Measurements from ENCODE around the gene SEC31B. TPM values are rescaled to one million over a fixed set of nuclear protein-coding genes. Genes with fewer than 3 reads are reported as not detected.
A peak's percentile ranks its signal among the peaks of the same experiment; 100 is the strongest.

SEC31B gene
- total and polyA plus RNA-seq, 9 of the 15 experiments (the other 6 are each of a cell fraction or from before 2014, with no cell fraction given): 0.91 to 7.0 (median 2.4) TPM

- peak; percentile 30; the same call in 1 of the 2 replicates for TF ChIP-seq ZNF592 (IDR thresholded peaks at IDR 0.05)
- TF ChIP-seq ATF6 (CRISPR knock-in tag; IDR thresholded peaks at IDR 0.05): 0 out of 2 replicates have a peak, but pooled peaks have one; percentile 62
- no peak for TF ChIP-seq HOXB6 (CRISPR knock-in tag; IDR thresholded peaks at IDR 0.05; ENCODE audit: borderline replicate concordance)
- 0 out of 2 replicates have a peak, but pooled peaks have one; percentile 21 for TF ChIP-seq CBFA2T3 (IDR thresholded peaks at IDR 0.05)
- peak; percentile 85 for TF ChIP-seq SUPT5H (IDR thresholded peaks at IDR 0.05)
- no peak for TF ChIP-seq NELFE (IDR thresholded peaks at IDR 0.05; ENCODE audit: insufficient read depth, insufficient read length)
- TF ChIP-seq ZFX (CRISPR knock-in tag; IDR thresholded peaks at IDR 0.05): peak; percentile 69
- TF ChIP-seq RBBP5 (IDR thresholded peaks at IDR 0.05; ENCODE audit: borderline replicate concordance, insufficient read depth, low read length, poor library complexity, severe bottlenecking): peak; percentile 87
- TF ChIP-seq ZNF24 (IDR thresholded peaks at IDR 0.05): 0 out of 2 replicates have a peak, but pooled peaks have one; percentile 32
- no peak for TF ChIP-seq FOXA1 (IDR thresholded peaks at IDR 0.05; ENCODE audit: borderline replicate concordance)
- TF ChIP-seq ZBTB11 (CRISPR knock-in tag; IDR thresholded peaks at IDR 0.05): peak in 1 of 3 experiments; percentile 51; a peak in 1 of 6 replicates
- no peak for TF ChIP-seq HMGXB4 (CRISPR knock-in tag; IDR thresholded peaks at IDR 0.05)
- TF ChIP-seq KDM5B (IDR thresholded peaks at IDR 0.05; ENCODE audit: insufficient replicate concordance, low read depth, low read length): peak; percentile 64
- peak; percentile 45; the same call in 1 of the 2 replicates for TF ChIP-seq SIN3B (IDR thresholded peaks at IDR 0.05; ENCODE audit: low read depth)
Observed at GRCh38 chr10:100529475-100530298, 10.0 kb upstream of the SEC31B start, which contains the start of gene NDUFB8 (continued).
